Naive thymus-derived CD4-positive, alpha-beta T cell (primary cell): ENCODE results near the gene MRPS24. TPM values are rescaled to one million over a fixed set of nuclear protein-coding genes. Genes with fewer than 3 reads are reported as not detected.
A peak's percentile ranks its signal among the peaks of the same experiment; 100 is the strongest.

Source experiments
- ATAC-seq: fragments of 150-1000 bp; cut with Tn5 transposase; 2 replicates; pipeline ENCODE4 v1.10.0; 2021; ENCODE audit warnings: mild to moderate bottlenecking, moderate library complexity
- CTCF ChIA-PET: fragments of 350-600 bp; sonication (Branson Sonifier 250); formaldehyde crosslinking; loops from one replicate; lab custom pipeline; 2021; ENCODE audit warnings: antibody characterized with exemption; lab: Charles Lee
- POLR2A ChIA-PET: fragments of 350-600 bp; sonication (Branson Sonifier 250); formaldehyde crosslinking; loops from one replicate; lab custom pipeline; 2021; ENCODE audit warnings: antibody characterized with exemption, inconsistent platforms; lab: Charles Lee
- DNase-seq, 9 donors: peaks; one replicate each; pipeline versions ENCODE4 v3.0.0 to v3.0.0-alpha.2; 2020 to 2022; ENCODE audit warnings: mixed read lengths in 1 of 9
- H3K27ac ChIP-seq: one replicate; pipeline ENCODE4 v1.7.0; 2013; ENCODE audit warnings: mild to moderate bottlenecking, low read depth, low read length, moderate library complexity
- H3K27me3 ChIP-seq, 2 donors: one replicate each; pipeline ENCODE4 v1.7.0; 2013; ENCODE audit warnings: low read length in 2 of 2, mild to moderate bottlenecking in 2 of 2, moderate library complexity in 2 of 2; ENCODE audit not compliant: control insufficient read depth in 2 of 2, insufficient read depth in 2 of 2
- H3K36me3 ChIP-seq, 3 experiments: 1 replicate in 2 of 3; 2 replicates in 1 of 3; pipeline ENCODE4 v1.7.0; 2013; ENCODE audit warnings: low read length in 3 of 3, mild to moderate bottlenecking in 3 of 3, moderate library complexity in 1 of 3; ENCODE audit not compliant: insufficient read depth in 3 of 3, control insufficient read depth in 2 of 3
- H3K4me1 ChIP-seq, 2 donors: one replicate each; pipeline ENCODE4 v1.7.0; 2013; ENCODE audit warnings: low read length in 2 of 2, mild to moderate bottlenecking in 2 of 2, moderate library complexity in 1 of 2; ENCODE audit not compliant: control insufficient read depth in 2 of 2, insufficient read depth in 2 of 2
- H3K4me3 ChIP-seq: 2 replicates; pipeline ENCODE4 v1.7.0; 2013; ENCODE audit warnings: mild to moderate bottlenecking, low read length
- H3K9me3 ChIP-seq, 3 experiments: 1 replicate in 2 of 3; 2 replicates in 1 of 3; pipeline ENCODE4 v1.7.0; 2013; ENCODE audit warnings: low read length in 3 of 3; ENCODE audit not compliant: control insufficient read depth in 2 of 3
- H3K27ac Mint-ChIP-seq, 9 donors: one replicate each; pipeline ENCODE4 v1.8.0; 2020 to 2022; ENCODE audit warnings: mixed read lengths in 9 of 9, mild to moderate bottlenecking in 8 of 9, moderate library complexity in 5 of 9, inconsistent platforms in 2 of 9
- H3K27me3 Mint-ChIP-seq, 5 donors: one replicate each; pipeline ENCODE4 v1.8.0; 2021 to 2022; ENCODE audit warnings: mixed read lengths in 5 of 5, mild to moderate bottlenecking in 1 of 5
- H3K36me3 Mint-ChIP-seq, 5 donors: one replicate each; pipeline ENCODE4 v1.8.0; 2020 to 2022; ENCODE audit warnings: mixed read lengths in 5 of 5, mild to moderate bottlenecking in 3 of 5, inconsistent platforms in 1 of 5
- H3K4me1 Mint-ChIP-seq, 7 donors: one replicate each; pipeline ENCODE4 v1.8.0; 2020 to 2022; ENCODE audit warnings: mixed read lengths in 7 of 7, mild to moderate bottlenecking in 3 of 7, inconsistent platforms in 1 of 7
- H3K4me3 Mint-ChIP-seq, 10 donors: one replicate each; pipeline ENCODE4 v1.8.0; 2020 to 2022; ENCODE audit warnings: mild to moderate bottlenecking in 10 of 10, mixed read lengths in 10 of 10, moderate library complexity in 6 of 10, inconsistent platforms in 2 of 10
- H3K9me3 Mint-ChIP-seq, 11 donors: one replicate each; pipeline ENCODE4 v1.8.0; 2020 to 2022; ENCODE audit warnings: mixed read lengths in 11 of 11, mild to moderate bottlenecking in 4 of 11, inconsistent platforms in 1 of 11, moderate library complexity in 1 of 11
- intact Hi-C, 2 donors: fragments of 100-400 bp; cut with micrococcal nuclease; formaldehyde crosslinking; loops; one replicate each; pipeline ENCODE4 v1.15.1; 2023
- polyA plus RNA-seq, 2 donors: library from polyadenylated mRNA; unstranded; fragments of 300-500 nt; fragmentation: Illumina TruSeq; gene quantifications; one replicate each; pipeline ENCODE4 v1.2.3, GENCODE V29; 2021
- total RNA-seq, 6 experiments: library from RNA in 5 of 6; stranded (reverse) in 5 of 6; gene quantifications; 1 replicate in 5 of 6; 2 replicates in 1 of 6; pipeline ENCODE4 v1.2.3 and lab custom pipeline; 2021 to 2026

The MRPS24 gene
- total and polyA plus RNA-seq, 7 experiments from 2014 or later: 44.2 to 187 (median 62.7) TPM

DNA sequence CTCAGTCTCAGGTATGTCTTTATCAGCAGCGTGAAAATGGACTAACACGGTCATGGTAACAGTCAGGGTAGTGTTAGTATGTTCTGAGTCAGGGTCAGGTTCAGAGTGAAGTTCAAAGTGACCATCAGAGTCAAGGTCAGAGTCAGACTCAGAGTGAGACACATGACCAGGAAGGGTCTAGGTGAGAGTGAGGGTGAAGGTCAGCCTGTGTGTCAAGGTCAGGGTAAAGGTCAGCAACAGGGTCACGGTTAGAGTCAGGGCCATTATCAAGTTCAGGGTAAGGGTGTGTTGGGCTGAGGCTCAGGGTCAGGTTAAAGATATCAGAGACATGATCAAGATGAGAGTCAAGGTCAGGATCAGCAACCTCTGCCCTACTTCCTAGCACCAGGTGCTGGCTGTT is 4.0 kb downstream of the MRPS24 start:
- no peak overlapping the region for H3K27ac ChIP-seq
- peaks cover 14 to 23% (median 19%) of the 10 kb centered on the region in 5 donors for H3K36me3 Mint-ChIP-seq
- no peak overlapping the region for H3K4me3 Mint-ChIP-seq
- peaks cover 0 to 23% (median 20%) of the 10 kb centered on the region in 7 donors for H3K4me1 Mint-ChIP-seq
- H3K9me3 ChIP-seq: no peaks in the 10 kb centered on the region
- no peaks in the 10 kb centered on the region for H3K27me3 ChIP-seq
- H3K27me3 Mint-ChIP-seq: peaks cover 0 to 19% (median 0%) of the 10 kb centered on the region in 5 donors
- peak overlapping the region in 1 of 9 donors; percentile 26 for H3K27ac Mint-ChIP-seq
- CTCF ChIA-PET: interaction anchor here (0.6 kb wide), 1 partner anchor 202 kb away, joined by 3 read pairs; no protein-coding TSS in a partner anchor
- peaks cover 0 to 2% (median 0%) of the 10 kb centered on the region in 11 donors for H3K9me3 Mint-ChIP-seq
- peaks cover 4 to 18% (median 5%) of the 10 kb centered on the region in 3 experiments for H3K36me3 ChIP-seq
- no peak overlapping the region for H3K4me3 ChIP-seq
- POLR2A ChIA-PET: no interaction called here
- no peak for DNase-seq
- no peak for ATAC-seq
- intact Hi-C loops: loop anchor here (5.0 kb wide), 3 partner anchors 217 to 1902 kb away; partner anchors contain the start of genes POLM (in 1 of the 2) and YKT6 (in 1 of the 2)
- peaks cover 13 to 14% of the 10 kb centered on the region in 2 donors for H3K4me1 ChIP-seq

DNA sequence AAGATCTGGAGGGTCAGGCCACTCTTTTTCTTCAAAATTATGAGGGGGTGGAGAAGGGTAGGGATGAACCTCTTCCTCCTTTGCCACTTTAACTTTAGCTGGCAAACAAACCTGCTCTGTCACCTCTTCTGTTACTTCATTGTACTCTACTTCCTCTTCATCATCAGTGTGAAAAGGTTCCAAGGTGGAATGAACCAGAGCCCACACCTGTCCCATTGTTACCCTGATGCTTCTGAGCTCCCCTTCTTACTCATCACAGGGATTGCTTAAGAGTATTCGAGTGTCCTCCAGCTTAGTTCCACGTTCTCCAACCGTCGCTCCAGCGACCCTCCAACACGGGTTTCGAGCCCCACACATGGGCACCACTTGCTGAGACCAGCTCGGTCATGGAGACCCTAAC is 5.2 kb downstream of the MRPS24 start:
- no peak overlapping the region for H3K27ac Mint-ChIP-seq
- peaks cover 4 to 18% (median 5%) of the 10 kb centered on the region in 3 experiments for H3K36me3 ChIP-seq
- no peak for ATAC-seq
- peaks cover 14 to 22% (median 19%) of the 10 kb centered on the region in 5 donors for H3K36me3 Mint-ChIP-seq
- peaks cover 0 to 25% (median 0%) of the 10 kb centered on the region in 5 donors for H3K27me3 Mint-ChIP-seq
- H3K27ac ChIP-seq: no peak overlapping the region
- no peak for DNase-seq
- H3K4me3 Mint-ChIP-seq: no peak overlapping the region
- H3K27me3 ChIP-seq: no peaks in the 10 kb centered on the region
- H3K4me1 ChIP-seq: peaks cover 8% of the 10 kb centered on the region in 2 donors
- no peak overlapping the region for H3K4me3 ChIP-seq
- CTCF ChIA-PET: interaction anchor here (0.8 kb wide), 1 partner anchor 26 kb away, joined by 3 read pairs; no protein-coding TSS in a partner anchor
- POLR2A ChIA-PET: no interaction called here
- intact Hi-C loops: no loop called here
- H3K9me3 Mint-ChIP-seq: peaks cover 0 to 3% (median 0%) of the 10 kb centered on the region in 11 donors
- peaks cover 0 to 15% (median 11%) of the 10 kb centered on the region in 7 donors for H3K4me1 Mint-ChIP-seq
- H3K9me3 ChIP-seq: no peaks in the 10 kb centered on the region

DNA sequence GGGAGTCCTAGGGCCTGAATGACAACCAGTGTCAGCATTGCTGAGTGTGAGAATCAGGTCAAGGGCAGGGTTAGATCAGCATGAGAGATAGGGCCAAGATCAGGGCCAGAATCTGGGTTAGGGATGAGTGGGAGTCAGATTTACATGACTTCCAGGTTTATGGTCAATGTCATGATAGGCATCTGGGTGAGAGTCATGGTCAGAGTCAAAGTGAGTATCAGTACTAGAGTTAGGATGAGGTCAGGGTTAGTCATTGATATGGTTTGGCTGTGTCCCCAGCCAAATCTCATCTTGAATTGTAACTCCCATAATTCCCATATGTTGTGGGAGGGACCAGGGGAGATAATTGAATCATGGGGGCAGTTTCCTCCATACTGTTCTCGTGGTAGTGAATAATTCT is 12.3 kb downstream of the MRPS24 start:
- H3K36me3 Mint-ChIP-seq: no peaks in the 10 kb centered on the region
- no peak overlapping the region for H3K27ac ChIP-seq
- H3K4me3 Mint-ChIP-seq: no peak overlapping the region
- H3K27ac Mint-ChIP-seq: no peak overlapping the region
- ATAC-seq (no peak), DNase-seq (no peak)
- CTCF ChIA-PET: interaction anchor here (0.8 kb wide), 1 partner anchor 666 kb away, joined by 3 read pairs; no protein-coding TSS in a partner anchor
- H3K4me3 ChIP-seq: no peak overlapping the region
- H3K9me3 ChIP-seq: no peaks in the 10 kb centered on the region
- H3K27me3 ChIP-seq: no peaks in the 10 kb centered on the region
- no peaks in the 10 kb centered on the region for H3K36me3 ChIP-seq
- peaks cover 0 to 3% (median 0%) of the 10 kb centered on the region in 11 donors for H3K9me3 Mint-ChIP-seq
- no peaks in the 10 kb centered on the region for H3K4me1 Mint-ChIP-seq
- H3K27me3 Mint-ChIP-seq: peaks cover 0 to 18% (median 0%) of the 10 kb centered on the region in 5 donors
- H3K4me1 ChIP-seq: no peaks in the 10 kb centered on the region
- intact Hi-C loops: no loop called here
- POLR2A ChIA-PET: no interaction called here

DNA sequence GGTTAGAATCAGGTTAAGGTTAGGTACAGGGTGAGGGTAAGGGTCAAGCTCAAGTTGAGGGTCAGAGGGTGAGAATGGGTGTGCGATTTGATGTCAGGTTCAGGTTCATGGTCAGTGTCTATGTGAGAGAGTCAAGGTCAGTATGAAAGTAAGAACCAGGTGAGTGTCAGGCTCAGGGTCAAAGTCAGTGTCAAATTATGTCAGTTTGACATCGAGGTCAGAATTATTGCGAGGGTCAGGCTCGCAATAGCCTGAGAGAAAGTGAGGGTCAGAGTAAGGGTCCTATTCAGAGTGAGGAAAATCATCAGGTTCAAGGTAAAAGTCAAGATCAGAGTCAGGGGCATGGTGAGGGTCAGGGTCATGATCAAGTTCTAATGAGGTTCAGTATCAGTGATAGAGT is 13.0 kb downstream of the MRPS24 start:
- Histone ChIP-seq H3K36me3 (no peaks in the 10 kb centered on the region), H3K4me3 (no peak overlapping the region), H3K9me3 (no peaks in the 10 kb centered on the region), H3K27me3 (no peaks in the 10 kb centered on the region), H3K27ac (no peak overlapping the region), H3K4me1 (no peaks in the 10 kb centered on the region)
- intact Hi-C loops: no loop called here
- Mint-ChIP-seq H3K36me3 (no peaks in the 10 kb centered on the region), H3K4me1 (no peaks in the 10 kb centered on the region), H3K27ac (no peak overlapping the region), H3K27me3 (peaks cover 0 to 14% (median 0%) of the 10 kb centered on the region in 5 donors), H3K9me3 (peaks cover 0 to 3% (median 0%) of the 10 kb centered on the region in 11 donors), H3K4me3 (no peak overlapping the region)
- CTCF ChIA-PET: interaction anchor here (0.8 kb wide), 1 partner anchor 665 kb away, joined by 3 read pairs; no protein-coding TSS in a partner anchor
- DNase-seq (no peak), ATAC-seq (no peak)
- POLR2A ChIA-PET: no interaction called here

DNA sequence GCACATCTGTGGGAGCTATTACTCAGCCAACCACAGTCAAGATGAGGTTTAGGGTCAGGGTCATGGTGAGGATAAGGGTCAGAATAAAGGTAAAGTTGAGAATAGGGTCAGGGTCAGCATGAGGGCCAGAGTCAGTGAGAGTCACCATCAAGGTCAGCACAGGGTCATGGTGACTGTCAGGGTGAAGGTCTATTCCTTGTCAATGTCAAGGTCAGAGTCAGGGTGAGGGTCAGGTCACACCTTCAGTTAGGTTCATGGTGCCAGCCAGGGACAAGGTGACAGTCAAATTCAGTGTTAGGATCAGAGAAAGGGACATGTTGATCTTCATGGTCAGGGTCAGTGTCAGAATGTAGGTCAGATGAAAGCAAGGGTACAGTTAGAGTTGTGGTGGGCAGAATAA is 14.1 kb downstream of the MRPS24 start:
- DNase-seq (no peak), ATAC-seq (no peak)
- Histone ChIP-seq H3K4me3 (no peak overlapping the region), H3K27ac (no peak overlapping the region), H3K36me3 (no peaks in the 10 kb centered on the region), H3K9me3 (no peaks in the 10 kb centered on the region), H3K27me3 (no peaks in the 10 kb centered on the region), H3K4me1 (no peaks in the 10 kb centered on the region)
- Mint-ChIP-seq H3K9me3 (peaks cover 0 to 3% (median 0%) of the 10 kb centered on the region in 11 donors), H3K27ac (no peak overlapping the region), H3K4me1 (no peaks in the 10 kb centered on the region), H3K27me3 (peaks cover 0 to 12% (median 0%) of the 10 kb centered on the region in 5 donors), H3K4me3 (no peak overlapping the region), H3K36me3 (no peaks in the 10 kb centered on the region)
- POLR2A ChIA-PET: no interaction called here
- intact Hi-C loops: no loop called here
- CTCF ChIA-PET: no interaction called here

DNA sequence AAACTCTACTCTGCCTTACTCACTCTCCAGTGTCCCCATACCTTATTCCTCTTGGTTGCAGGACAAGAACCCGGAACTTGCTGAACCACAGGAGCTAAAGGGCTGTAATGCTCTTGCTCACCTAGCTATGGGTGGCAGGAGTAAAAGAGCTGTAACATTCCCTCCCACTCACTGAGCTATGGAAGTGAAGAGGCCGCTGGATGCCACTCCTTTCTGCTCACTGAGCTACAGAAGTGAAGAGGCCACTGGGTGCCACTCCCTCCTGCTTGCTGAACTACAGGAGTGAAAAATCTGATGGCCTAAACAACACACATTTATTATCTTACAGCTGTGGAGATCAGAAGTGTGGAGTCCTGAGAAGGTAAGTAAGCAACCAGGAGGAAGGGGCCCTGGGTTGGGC is 17.5 kb downstream of the MRPS24 start:
- ChIA-PET POLR2A (no interaction called here), CTCF (no interaction called here)
- ATAC-seq (no peak), DNase-seq (no peak)
- no peak overlapping the region for H3K4me3 ChIP-seq
- H3K27me3 Mint-ChIP-seq: peaks cover 0 to 16% (median 0%) of the 10 kb centered on the region in 5 donors
- H3K9me3 ChIP-seq: no peaks in the 10 kb centered on the region
- no peaks in the 10 kb centered on the region for H3K36me3 Mint-ChIP-seq
- no peaks in the 10 kb centered on the region for H3K4me1 ChIP-seq
- H3K4me1 Mint-ChIP-seq: peaks cover 0 to 3% (median 0%) of the 10 kb centered on the region in 7 donors
- no peak overlapping the region for H3K4me3 Mint-ChIP-seq
- no peak overlapping the region for H3K27ac ChIP-seq
- no peaks in the 10 kb centered on the region for H3K27me3 ChIP-seq
- H3K27ac Mint-ChIP-seq: no peak overlapping the region
- intact Hi-C loops: no loop called here
- H3K9me3 Mint-ChIP-seq: no peaks in the 10 kb centered on the region
- no peaks in the 10 kb centered on the region for H3K36me3 ChIP-seq
